Prostate gland (tissue), 2 donors: ENCODE measurements around the gene DAP.

ENCODE experiments used
- CTCF ChIP-seq, 4 experiments: fragments of 200-600 bp in 2 of 4; fragments of 450-650 bp in 2 of 4; sonication (generic) in 2 of 4; IDR thresholded peaks; 1 replicate in 3 of 4; 2 replicates in 1 of 4; pipeline ENCODE4 v1.5.1; 2016 to 2019; ENCODE audit warnings: antibody characterized with exemption in 4 of 4, mild to moderate bottlenecking in 2 of 4, moderate library complexity in 2 of 4
- POLR2A ChIP-seq: fragments of 450-650 bp; IDR thresholded peaks from one replicate; pipeline ENCODE4 v1.6.1; 2016; ENCODE audit warnings: antibody characterized with exemption, mild to moderate bottlenecking

- no peak for TF ChIP-seq CTCF (IDR thresholded peaks at IDR 0.05)
- no peak for TF ChIP-seq POLR2A
These were observed 118.7 kb downstream of the DAP start for GRCh38 chr5:10642367-10642766.
